Left ventricle myocardium inferior (tissue), 1 donor: Measurements from ENCODE around the gene KCNQ1. TPM values are rescaled to one million over a fixed set of nuclear protein-coding genes. Genes with fewer than 3 reads are reported as not detected.

ENCODE experiments used
- DNase-seq: peaks from one replicate; pipeline ENCODE4 v3.0.0-alpha.2; 2020
- H3K27ac ChIP-seq: fragments of 200-600 bp; replicated peaks from 2 replicates; pipeline ENCODE4 v1.8.0; 2021
- H3K27me3 ChIP-seq: fragments of 200-600 bp; 2 replicates; pipeline ENCODE4 v1.8.0; 2021; ENCODE audit warnings: low read depth
- H3K36me3 ChIP-seq: fragments of 200-600 bp; 2 replicates; pipeline ENCODE4 v1.8.0; 2021
- H3K4me1 ChIP-seq: fragments of 200-600 bp; 2 replicates; pipeline ENCODE4 v1.8.0; 2021
- H3K4me3 ChIP-seq: fragments of 200-600 bp; 2 replicates; pipeline ENCODE4 v1.8.0; 2021; ENCODE audit warnings: mild to moderate bottlenecking, moderate library complexity
- H3K9me3 ChIP-seq: fragments of 200-600 bp; replicated peaks from 2 replicates; pipeline ENCODE4 v1.8.0; 2021
- intact Hi-C: fragments of 100-400 bp; cut with micrococcal nuclease; formaldehyde crosslinking; loops from one replicate; pipeline ENCODE4 v1.11.0; 2022
- total RNA-seq: library from RNA; stranded (reverse); fragmentation: NEBNext Ultra II Directional; extraction: Animal tissue kit (Norgen Biotek cat#: 25700); gene quantifications from one replicate; pipeline ENCODE4 v1.2.1, GENCODE V29; 2021
- TF ChIP-seq, protein P1 (sequence below): fragments of 200-600 bp; IDR thresholded peaks from 2 replicates; pipeline ENCODE4 v1.8.0; 2021; ENCODE audit warnings: antibody characterized with exemption, mild to moderate bottlenecking, borderline replicate concordance
- donor health status: DM: no; HTN: yes; CAD: no; lungs with severe emphysema.

Gene KCNQ1
- total RNA-seq, 1 donor from 2014 or later = 41.8 TPM

DNA sequence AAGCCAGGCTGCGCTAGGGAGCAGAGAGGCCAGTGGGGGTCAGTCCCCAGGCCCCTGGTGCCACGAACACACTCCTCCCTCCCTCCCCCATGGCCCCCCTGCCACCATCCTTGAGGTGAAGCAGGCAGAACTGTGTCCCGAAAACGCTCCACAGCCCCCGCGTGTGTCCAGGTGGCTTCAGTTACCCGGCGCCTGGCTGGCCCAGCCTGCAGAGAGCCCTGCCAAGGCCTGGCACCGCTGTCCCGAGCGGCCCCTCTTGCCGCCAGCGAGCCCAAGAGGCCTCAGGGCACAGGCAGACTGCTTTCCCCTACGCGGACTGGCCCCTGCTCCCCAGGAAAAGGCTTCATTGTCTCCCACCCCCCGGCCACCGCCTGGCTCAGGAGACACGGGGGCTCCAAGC is 413.1 kb downstream of the KCNQ1 start:
- DNase-seq = no peak
- Histone ChIP-seq H3K27ac (no peak overlapping the region), H3K36me3 (no peaks in the 10 kb centered on the region), H3K9me3 (no peaks in the 10 kb centered on the region), H3K4me1 (peaks cover 9% of the 10 kb centered on the region), H3K27me3 (peaks cover 23% of the 10 kb centered on the region), H3K4me3 (no peak overlapping the region)
- TF ChIP-seq, protein P1, sequence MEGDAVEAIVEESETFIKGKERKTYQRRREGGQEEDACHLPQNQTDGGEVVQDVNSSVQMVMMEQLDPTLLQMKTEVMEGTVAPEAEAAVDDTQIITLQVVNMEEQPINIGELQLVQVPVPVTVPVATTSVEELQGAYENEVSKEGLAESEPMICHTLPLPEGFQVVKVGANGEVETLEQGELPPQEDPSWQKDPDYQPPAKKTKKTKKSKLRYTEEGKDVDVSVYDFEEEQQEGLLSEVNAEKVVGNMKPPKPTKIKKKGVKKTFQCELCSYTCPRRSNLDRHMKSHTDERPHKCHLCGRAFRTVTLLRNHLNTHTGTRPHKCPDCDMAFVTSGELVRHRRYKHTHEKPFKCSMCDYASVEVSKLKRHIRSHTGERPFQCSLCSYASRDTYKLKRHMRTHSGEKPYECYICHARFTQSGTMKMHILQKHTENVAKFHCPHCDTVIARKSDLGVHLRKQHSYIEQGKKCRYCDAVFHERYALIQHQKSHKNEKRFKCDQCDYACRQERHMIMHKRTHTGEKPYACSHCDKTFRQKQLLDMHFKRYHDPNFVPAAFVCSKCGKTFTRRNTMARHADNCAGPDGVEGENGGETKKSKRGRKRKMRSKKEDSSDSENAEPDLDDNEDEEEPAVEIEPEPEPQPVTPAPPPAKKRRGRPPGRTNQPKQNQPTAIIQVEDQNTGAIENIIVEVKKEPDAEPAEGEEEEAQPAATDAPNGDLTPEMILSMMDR = no peak
- intact Hi-C loops = no loop called here

DNA sequence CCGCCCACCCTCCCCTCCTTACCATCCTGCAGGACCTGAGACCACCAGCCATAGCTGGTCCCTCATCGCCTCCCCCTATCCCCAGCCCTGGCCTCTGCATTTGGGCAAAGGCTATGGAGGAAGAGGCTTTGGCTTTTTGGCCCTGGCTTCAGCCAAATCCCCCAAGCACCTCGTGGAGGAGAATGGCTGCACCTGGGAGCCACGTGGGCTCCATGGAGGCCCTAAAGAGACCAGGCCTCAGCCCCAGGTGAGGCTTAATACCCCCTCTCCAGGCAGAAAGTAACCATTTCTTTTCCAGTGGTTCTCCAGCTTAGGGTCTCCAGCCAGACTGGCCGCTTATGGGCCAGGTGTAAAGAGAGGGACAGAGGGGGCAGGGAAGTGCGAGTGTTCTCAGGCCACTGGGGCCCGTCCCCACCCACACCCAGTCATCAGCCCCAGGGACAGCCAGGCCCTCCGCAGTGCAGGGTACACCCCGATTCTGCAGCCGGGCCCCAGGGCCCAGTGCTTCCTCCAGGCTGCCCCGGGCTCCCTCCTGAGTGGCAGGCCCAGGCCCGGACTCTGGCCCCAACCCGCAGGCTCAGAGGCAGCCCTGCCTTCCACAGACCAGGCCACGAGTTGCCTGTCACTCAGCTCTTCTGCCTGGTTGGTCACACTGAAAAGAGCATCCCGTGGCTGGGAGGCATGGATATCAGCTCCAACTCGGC is 414.3 kb downstream of the KCNQ1 start:
- Histone ChIP-seq H3K4me3 (no peak overlapping the region), H3K27me3 (peaks cover 34% of the 10 kb centered on the region), H3K4me1 (peaks cover 15% of the 10 kb centered on the region), H3K9me3 (no peaks in the 10 kb centered on the region), H3K27ac (no peak overlapping the region), H3K36me3 (no peaks in the 10 kb centered on the region)
- TF ChIP-seq, protein P1 = no peak
- DNase-seq = no peak
- intact Hi-C loops = no loop called here

DNA sequence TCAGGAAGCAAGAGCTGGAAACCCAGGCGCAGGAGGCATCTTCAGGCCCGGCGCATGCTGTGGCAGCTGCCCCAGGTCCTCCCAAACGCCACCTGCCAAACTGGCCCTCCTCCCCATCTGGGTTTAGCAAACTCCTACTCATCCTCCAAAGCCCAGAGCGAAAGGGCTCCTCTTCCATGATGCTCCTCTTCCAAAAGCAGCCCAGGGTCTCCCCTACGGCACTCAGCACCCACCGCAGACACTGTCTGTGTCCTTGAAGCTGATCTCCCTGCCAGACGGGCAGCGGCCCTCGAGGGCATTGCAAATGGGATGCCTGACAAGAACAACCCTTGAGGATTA is 414.9 kb downstream of the KCNQ1 start:
- DNase-seq = no peak
- Histone ChIP-seq H3K4me3 (no peak overlapping the region), H3K36me3 (no peaks in the 10 kb centered on the region), H3K9me3 (no peaks in the 10 kb centered on the region), H3K27ac (no peak overlapping the region), H3K27me3 (peaks cover 38% of the 10 kb centered on the region), H3K4me1 (peaks cover 15% of the 10 kb centered on the region)
- intact Hi-C loops = no loop called here
- TF ChIP-seq, protein P1 = no peak

DNA sequence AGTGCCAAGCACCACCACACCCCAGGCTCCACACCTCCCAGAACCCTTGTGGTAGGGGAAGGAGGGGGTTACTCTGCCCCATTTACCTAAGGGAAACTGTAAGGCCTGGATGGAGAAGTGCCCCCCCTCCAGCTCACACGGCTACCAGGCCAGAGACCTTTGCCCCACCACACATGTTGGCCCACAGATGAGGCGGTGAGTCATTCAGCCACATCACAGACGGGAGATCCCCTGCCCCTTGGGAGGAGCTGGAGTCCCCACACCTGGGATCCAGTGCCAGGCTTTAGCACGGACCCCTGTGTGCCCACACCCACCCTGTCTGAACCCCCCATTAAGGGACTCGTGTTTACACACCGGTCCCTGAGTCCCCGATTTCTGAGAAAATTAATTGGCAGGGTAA is 415.8 kb downstream of the KCNQ1 start:
- Histone ChIP-seq H3K4me1 (peaks cover 15% of the 10 kb centered on the region), H3K36me3 (no peaks in the 10 kb centered on the region), H3K27ac (no peak overlapping the region), H3K27me3 (peaks cover 38% of the 10 kb centered on the region), H3K4me3 (no peak overlapping the region), H3K9me3 (no peaks in the 10 kb centered on the region)
- DNase-seq = no peak
- intact Hi-C loops = no loop called here
- TF ChIP-seq, protein P1 = no peak

DNA sequence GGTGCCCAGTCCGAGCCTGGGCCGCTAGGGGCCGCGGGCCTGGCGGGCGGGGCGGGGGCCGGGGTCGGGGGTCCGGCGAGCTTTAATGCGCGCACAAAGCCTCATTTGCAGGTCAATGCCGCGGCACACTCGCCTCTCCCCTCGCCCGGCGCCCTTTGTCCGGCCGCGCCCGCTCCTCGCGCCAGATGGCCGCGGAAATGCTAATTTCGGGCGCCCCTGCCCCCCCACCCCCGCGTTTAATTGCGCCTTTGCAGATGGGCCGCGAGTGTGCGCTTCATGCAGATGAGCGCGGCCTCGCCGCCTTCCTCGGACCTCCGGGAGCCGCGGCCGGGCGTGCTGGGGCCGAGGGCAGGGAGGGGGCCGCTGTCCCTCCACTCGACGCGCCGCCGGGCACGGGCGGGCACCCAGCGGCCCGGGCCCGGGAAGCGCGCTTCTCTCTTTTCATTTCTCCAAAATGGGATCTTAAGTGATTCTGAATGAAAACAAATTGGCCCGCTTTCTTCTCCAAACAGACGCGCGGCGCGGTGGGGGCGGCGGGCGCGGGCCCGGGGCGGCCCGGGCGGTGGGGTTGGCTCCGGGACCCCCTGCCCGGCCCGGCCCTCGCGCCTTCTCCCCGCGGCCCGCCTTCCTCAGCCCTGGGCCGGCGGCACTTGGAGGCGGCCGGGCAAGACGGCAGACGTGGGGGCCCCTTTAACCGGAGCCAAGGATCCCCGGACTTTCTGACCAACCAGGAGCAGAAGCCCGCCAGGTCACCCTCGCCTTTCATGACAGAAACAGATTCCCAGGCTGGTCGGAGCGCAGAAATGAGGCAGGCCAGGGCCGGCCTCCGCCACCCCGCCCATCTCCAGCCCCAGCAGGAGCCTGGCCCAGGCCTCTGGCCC is 417.8 kb downstream of the KCNQ1 start:
- Histone ChIP-seq H3K27me3 (peaks cover 45% of the 10 kb centered on the region), H3K9me3 (no peaks in the 10 kb centered on the region), H3K4me3 (peak overlapping the region; percentile 59), H3K36me3 (no peaks in the 10 kb centered on the region), H3K4me1 (peaks cover 18% of the 10 kb centered on the region), H3K27ac (no peak overlapping the region)
- DNase-seq = peak; percentile 38
- intact Hi-C loops = no loop called here
- TF ChIP-seq, protein P1 = no peak
